HepG2 (cell line): ENCODE measurements around the gene NEGR1. TPM values are rescaled to one million over a fixed set of nuclear protein-coding genes. Genes with fewer than 3 reads are reported as not detected.

Experiments used
- ATAC-seq: fragments of 200-7000 bp; cut with Tn5 transposase; 3 replicates; pipeline ENCODE4 v1.9.1; 2020; ENCODE audit warnings: mild to moderate bottlenecking, moderate library complexity
- BruUV-seq: library from RNA; stranded (reverse); fragments of 400-500 nt; replicated peaks from 2 replicates; lab custom pipeline; 2021; lab: Mats Ljungman, UMichigan
- CTCF ChIA-PET: fragments of 300-600 bp; formaldehyde crosslinking; extraction: SDS; loops from one replicate; lab custom pipeline; 2021; ENCODE audit warnings: low total read pairs, inconsistent platforms, low intra/inter-chr PET ratio; lab: Yijun Ruan, JAX
- POLR2A ChIA-PET: fragments of 350-600 bp; sonication (Branson Sonifier 250); formaldehyde crosslinking; loops from one replicate; lab custom pipeline; 2020; ENCODE audit warnings: antibody characterized with exemption, inconsistent platforms; lab: Yijun Ruan, JAX
- DNase-seq: peaks from one replicate; pipeline ENCODE4 v3.0.0-alpha.2; 2015; ENCODE audit warnings: low spot score
- FAIRE-seq: peaks from 3 replicates; lab custom pipeline; 2011; peaks lifted over from hg19 to GRCh38; lab: Jason Lieb, UNC
- H2AFZ ChIP-seq: one replicate; pipeline ENCODE4 v1.6.1; 2011; ENCODE audit warnings: low read length, inconsistent platforms
- H3K27ac ChIP-seq: fragments of 300-600 bp; 3 replicates; pipeline ENCODE4 v1.8.0; 2011; ENCODE audit warnings: mixed run types, mild to moderate bottlenecking, mixed read lengths, low read length, inconsistent platforms; ENCODE audit not compliant: insufficient read depth; ENCODE audit errors: extremely low read length
- H3K27me3 ChIP-seq, 2 experiments: fragments of 200-600 bp in 1 of 2; 2 replicates in 1 of 2; 3 replicates in 1 of 2; pipeline versions ENCODE4 v1.6.0 to v1.8.0; 2011; ENCODE audit warnings: low read length in 2 of 2, mild to moderate bottlenecking in 2 of 2, moderate library complexity in 2 of 2, inconsistent platforms in 1 of 2; ENCODE audit not compliant: insufficient read depth in 2 of 2, control insufficient read depth in 1 of 2
- H3K36me3 ChIP-seq, 2 experiments: fragments of 200-600 bp in 1 of 2; replicated peaks in 1 of 2; 2 replicates in 1 of 2; 3 replicates in 1 of 2; pipeline versions ENCODE4 v1.5.1 to v1.8.0; 2011; ENCODE audit warnings: low read length in 2 of 2, inconsistent platforms in 1 of 2; ENCODE audit not compliant: insufficient read depth in 2 of 2, control insufficient read depth in 1 of 2
- H3K4me1 ChIP-seq: 2 replicates; pipeline ENCODE4 v1.5.1; 2012; ENCODE audit warnings: low read length, inconsistent platforms; ENCODE audit not compliant: insufficient read depth
- H3K4me2 ChIP-seq: 2 replicates; pipeline ENCODE4 v1.6.0; 2011; ENCODE audit warnings: low read depth, low read length, inconsistent platforms
- H3K4me3 ChIP-seq, 3 experiments: fragments of 200-600 bp in 1 of 3; sonication (generic), shearing (Covaris generic) in 1 of 3; replicated peaks in 1 of 3; 2 replicates each; pipeline ENCODE4 v1.5.1; 2011 to 2016; ENCODE audit warnings: low read length in 3 of 3, inconsistent platforms in 2 of 3, low read depth in 2 of 3, mild to moderate bottlenecking in 2 of 3, control low read depth in 1 of 3, mixed read lengths in 1 of 3; ENCODE audit not compliant: insufficient read depth in 1 of 3
- H3K79me2 ChIP-seq: one replicate; pipeline ENCODE4 v1.6.1; 2011; ENCODE audit warnings: low read length, inconsistent platforms; ENCODE audit not compliant: insufficient read depth
- H3K9ac ChIP-seq: 2 replicates; pipeline ENCODE4 v1.6.0; 2011; ENCODE audit warnings: mild to moderate bottlenecking, low read depth, low read length, inconsistent platforms; ENCODE audit not compliant: insufficient read depth
- H3K9me3 ChIP-seq: 2 replicates; pipeline ENCODE4 v1.5.1; 2012; ENCODE audit warnings: mild to moderate bottlenecking, low read length
- H4K20me1 ChIP-seq: 2 replicates; pipeline ENCODE4 v1.6.0; 2011; ENCODE audit warnings: inconsistent platforms, mild to moderate bottlenecking, low read length, moderate library complexity; ENCODE audit not compliant: insufficient read depth
- ATF4 ChIP-seq, 2 experiments: fragments of 450-650 bp in 1 of 2; sonication (generic) in 1 of 2; formaldehyde crosslinking; IDR thresholded peaks; 2 replicates each; pipeline versions ENCODE4 v1.5.0 to v1.8.0; 2020 to 2022; ENCODE audit warnings: mild to moderate bottlenecking in 1 of 2, missing genetic modification reagents in 1 of 2
- ATF7 ChIP-seq, 2 experiments: fragments of 450-650 bp in 1 of 2; sonication (generic) in 1 of 2; formaldehyde crosslinking in 1 of 2; IDR thresholded peaks; 2 replicates each; pipeline versions ENCODE4 v1.4.0 to v1.6.1; 2016 to 2020; ENCODE audit warnings: antibody characterized with exemption in 1 of 2, mild to moderate bottlenecking in 1 of 2, missing genetic modification reagents in 1 of 2
- CSRNP2 ChIP-seq: sonication (generic); formaldehyde crosslinking; conservative IDR thresholded peaks from 2 replicates; pipeline ENCODE4 v1.8.0; 2022; ENCODE audit warnings: low read depth, missing genetic modification reagents
- DDIT3 ChIP-seq: sonication (generic); formaldehyde crosslinking; IDR thresholded peaks from 2 replicates; pipeline ENCODE4 v1.4.0; 2020; ENCODE audit warnings: mild to moderate bottlenecking, missing genetic modification reagents
- JUNB ChIP-seq: sonication (generic); formaldehyde crosslinking; IDR thresholded peaks from 2 replicates; pipeline ENCODE4 v1.8.0; 2022; ENCODE audit warnings: missing genetic modification reagents, mild to moderate bottlenecking, borderline replicate concordance
- RFXAP ChIP-seq: sonication (generic); formaldehyde crosslinking; IDR thresholded peaks from 2 replicates; pipeline ENCODE4 v1.4.0; 2020; ENCODE audit warnings: missing genetic modification reagents, borderline replicate concordance
- U2AF1 ChIP-seq: fragments of 200-400 bp; formaldehyde crosslinking; optimal IDR thresholded peaks from 2 replicates; pipeline ENCODE3; 2017; ENCODE audit warnings: mild to moderate bottlenecking, low read depth, low read length
- ZBTB2 ChIP-seq: sonication (generic); formaldehyde crosslinking; IDR thresholded peaks from 2 replicates; pipeline ENCODE4 v1.8.0; 2022; ENCODE audit warnings: low read depth, missing genetic modification reagents
- ZFYVE20 ChIP-seq: sonication (generic); formaldehyde crosslinking; IDR thresholded peaks from 2 replicates; pipeline ENCODE4 v1.8.0; 2023; ENCODE audit warnings: low read depth, mild to moderate bottlenecking, moderate library complexity, missing genetic modification reagents, borderline replicate concordance
- ZMYM2 ChIP-seq: sonication (generic); formaldehyde crosslinking; IDR thresholded peaks from 2 replicates; pipeline ENCODE4 v1.8.0; 2022; ENCODE audit warnings: mild to moderate bottlenecking, missing genetic modification reagents
- ZNF367 ChIP-seq: sonication (generic); formaldehyde crosslinking; IDR thresholded peaks from 2 replicates; pipeline ENCODE4 v1.4.0; 2020; ENCODE audit warnings: missing genetic modification reagents, borderline replicate concordance
- ZNF704 ChIP-seq: sonication (generic); formaldehyde crosslinking; IDR thresholded peaks from 2 replicates; pipeline ENCODE4 v1.8.1; 2023; ENCODE audit warnings: mild to moderate bottlenecking, inconsistent platforms, moderate library complexity, missing genetic modification reagents, borderline replicate concordance
- ZNF770 ChIP-seq: sonication (generic); formaldehyde crosslinking; IDR thresholded peaks from 2 replicates; pipeline ENCODE4 v1.5.0; 2020; ENCODE audit warnings: mild to moderate bottlenecking, missing genetic modification reagents
- ZNF775 ChIP-seq: sonication (generic); formaldehyde crosslinking; IDR thresholded peaks from 2 replicates; pipeline ENCODE4 v1.4.0; 2020; ENCODE audit warnings: missing genetic modification reagents, mild to moderate bottlenecking, moderate library complexity, borderline replicate concordance
- ZNF776 ChIP-seq: sonication (generic); formaldehyde crosslinking; IDR thresholded peaks from 2 replicates; pipeline ENCODE4 v1.4.0; 2020; ENCODE audit warnings: mild to moderate bottlenecking, missing genetic modification reagents
- WGBS: methylation state at CpG from one replicate; pipeline ENCODE4 v1.1.6; 2017; ENCODE audit warnings: low lambda C conversion rate; 5-methylcytosine and 5-hydroxymethylcytosine counted together
- in situ Hi-C: cut with HindIII; loops from 2 replicates; pipeline ENCODE4 v1.10.0; 2017; ENCODE audit warnings: low pct_unique_long_range_greater_than_20kb; ENCODE audit not compliant: extremely low pct_ligation_motif_present
- intact Hi-C: fragments of 100-400 bp; cut with micrococcal nuclease; formaldehyde crosslinking; loops from one replicate; pipeline ENCODE4 v1.10.0; 2022; ENCODE audit not compliant: unreplicated experiment
- polyA plus RNA-seq, 8 experiments: library from polyadenylated mRNA; depleted of rRNA in 3 of 8; stranded (reverse) in 7 of 8; unstranded in 1 of 8; fragments of >200 nt; fragmentation: Illumina TruSeq in 4 of 8; extraction: Trizol in 4 of 8; gene quantifications; 2 replicates each; pipeline versions ENCODE4 v1.2.1 to v1.2.3, GENCODE V29; 2011 to 2016; ENCODE audit warnings: low read depth in 4 of 8, missing spikeins in 1 of 8, mixed read lengths in 1 of 8; ENCODE audit not compliant: insufficient read depth in 1 of 8
- total RNA-seq, 5 experiments: library from RNA; depleted of rRNA; stranded (reverse); fragments of >200 nt; fragmentation: Illumina TruSeq; extraction: Trizol; gene quantifications; 2 replicates each; pipeline ENCODE4 v1.2.3, GENCODE V29; 2016; ENCODE audit warnings: low read depth in 1 of 5

NEGR1 gene
- total and polyA plus RNA-seq, 2 of the 13 experiments (the other 11 are each of a cell fraction or from before 2014, with no cell fraction given) = not detected

GRCh38 chr1:71618191-71618590, 664.1 kb downstream of the NEGR1 start:
- DNase-seq (no peak), FAIRE-seq (no peak), ATAC-seq (no peak)
- Histone ChIP-seq H3K36me3 (no peaks in the 10 kb centered on the region), H3K4me3 (no peak overlapping the region), H3K9ac (no peak overlapping the region), H3K4me1 (no peaks in the 10 kb centered on the region), H4K20me1 (no peaks in the 10 kb centered on the region), H3K27me3 (no peaks in the 10 kb centered on the region), H2AFZ (no peak overlapping the region), H3K4me2 (no peak overlapping the region), H3K27ac (no peak overlapping the region), H3K9me3 (peaks cover 15% of the 10 kb centered on the region), H3K79me2 (no peaks in the 10 kb centered on the region)
- intact Hi-C loops = no loop called here
- 13% methylated on average over 4 of the region's 4 CpGs for WGBS
- no TSS peak for BruUV-seq
- in situ Hi-C loops = no loop called here
- ChIA-PET POLR2A (no interaction called here), CTCF (no interaction called here)
- TF ChIP-seq ATF4 (CRISPR knock-in tag; IDR thresholded peaks at IDR 0.05) = no peak
- no peak for TF ChIP-seq ZNF776
- TF ChIP-seq ZNF704 (CRISPR knock-in tag) = no peak
- TF ChIP-seq ZNF770 = no peak
- TF ChIP-seq RFXAP (CRISPR knock-in tag) = no peak
- no peak for TF ChIP-seq U2AF1
- no peak for TF ChIP-seq ZBTB2 (CRISPR knock-in tag)
- no peak for TF ChIP-seq ZNF775 (CRISPR knock-in tag)
- no peak for TF ChIP-seq ZNF367 (CRISPR knock-in tag)
- TF ChIP-seq ZMYM2 (CRISPR knock-in tag) = no peak
- no peak for TF ChIP-seq JUNB
- no peak for TF ChIP-seq ATF7 (IDR thresholded peaks at IDR 0.05)
- no peak for TF ChIP-seq ATF7 (CRISPR knock-in tag; IDR thresholded peaks at IDR 0.05)
- no peak for TF ChIP-seq DDIT3 (CRISPR knock-in tag)
- TF ChIP-seq ZFYVE20 (CRISPR knock-in tag) = no peak
- no peak for TF ChIP-seq CSRNP2 (CRISPR knock-in tag)
